ENCODE data around the gene RYR2. TPM values are rescaled to one million over a fixed set of nuclear protein-coding genes. Genes with fewer than 3 reads are reported as not detected.

The RYR2 gene
- total and polyA plus RNA-seq, 11 donors = 77.7 to 1,319 (median 805) TPM

DNA sequence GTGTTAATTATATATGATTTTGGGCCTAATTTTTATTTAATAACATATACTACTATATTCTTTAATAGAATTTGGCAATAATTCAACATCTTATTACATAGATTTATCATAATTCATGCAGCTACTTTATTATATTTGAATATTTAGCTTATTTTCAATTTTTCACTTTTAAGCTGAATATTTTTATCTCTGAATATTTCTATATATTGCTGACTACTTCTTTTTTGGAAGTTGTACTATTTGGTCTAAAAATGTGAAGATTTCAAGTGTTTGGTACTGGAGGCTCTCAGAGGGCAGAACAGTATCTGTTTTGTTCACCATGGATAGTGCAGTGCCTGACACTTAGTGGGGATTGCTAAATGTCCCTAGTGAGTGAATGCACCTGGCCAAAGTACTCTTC is 389.5 kb downstream of the RYR2 start:
- Histone ChIP-seq H3K4me3 (no peak overlapping the region), H3K27ac (no peak overlapping the region), H3K27me3 (no peaks in the 10 kb centered on the region), H3K4me1 (no peaks in the 10 kb centered on the region), H3K9me3 (no peaks in the 10 kb centered on the region), H3K36me3 (peaks cover 0 to 54% (median 0%) of the 10 kb centered on the region in 9 donors)
- TF ChIP-seq, protein P1, sequence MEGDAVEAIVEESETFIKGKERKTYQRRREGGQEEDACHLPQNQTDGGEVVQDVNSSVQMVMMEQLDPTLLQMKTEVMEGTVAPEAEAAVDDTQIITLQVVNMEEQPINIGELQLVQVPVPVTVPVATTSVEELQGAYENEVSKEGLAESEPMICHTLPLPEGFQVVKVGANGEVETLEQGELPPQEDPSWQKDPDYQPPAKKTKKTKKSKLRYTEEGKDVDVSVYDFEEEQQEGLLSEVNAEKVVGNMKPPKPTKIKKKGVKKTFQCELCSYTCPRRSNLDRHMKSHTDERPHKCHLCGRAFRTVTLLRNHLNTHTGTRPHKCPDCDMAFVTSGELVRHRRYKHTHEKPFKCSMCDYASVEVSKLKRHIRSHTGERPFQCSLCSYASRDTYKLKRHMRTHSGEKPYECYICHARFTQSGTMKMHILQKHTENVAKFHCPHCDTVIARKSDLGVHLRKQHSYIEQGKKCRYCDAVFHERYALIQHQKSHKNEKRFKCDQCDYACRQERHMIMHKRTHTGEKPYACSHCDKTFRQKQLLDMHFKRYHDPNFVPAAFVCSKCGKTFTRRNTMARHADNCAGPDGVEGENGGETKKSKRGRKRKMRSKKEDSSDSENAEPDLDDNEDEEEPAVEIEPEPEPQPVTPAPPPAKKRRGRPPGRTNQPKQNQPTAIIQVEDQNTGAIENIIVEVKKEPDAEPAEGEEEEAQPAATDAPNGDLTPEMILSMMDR (IDR thresholded peaks at IDR 0.05) = no peak
- TF ChIP-seq POLR2A (IDR thresholded peaks at IDR 0.05) = no peak
- ATAC-seq (no peak), DNase-seq (no peak)
- intact Hi-C loops (cut with DNase I) = no loop called here

DNA sequence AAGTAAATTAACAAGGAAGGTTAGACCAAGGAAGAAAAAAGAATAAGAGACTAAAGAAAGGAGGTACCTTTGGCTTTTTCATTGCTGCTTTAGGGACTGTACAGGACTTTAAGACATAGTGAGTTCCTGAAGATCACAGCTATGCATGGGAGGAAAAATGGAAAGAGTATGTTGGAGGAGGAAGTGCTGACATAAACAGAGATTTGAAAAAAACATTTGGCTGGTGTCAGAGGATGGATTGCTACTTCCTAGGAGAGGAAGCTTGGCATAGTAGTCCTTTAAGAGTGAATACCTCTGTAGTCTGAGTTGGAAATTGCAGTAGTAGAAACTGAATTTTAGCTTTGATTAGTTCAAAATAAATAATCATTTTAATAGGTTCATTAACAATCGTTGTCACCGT is 398.4 kb downstream of the RYR2 start:
- Histone ChIP-seq H3K4me1 (peaks cover 0 to 54% (median 6%) of the 10 kb centered on the region in 12 donors), H3K27me3 (no peaks in the 10 kb centered on the region), H3K27ac (peak overlapping the region in 1 of 12 donors; percentile 10), H3K4me3 (no peak overlapping the region), H3K36me3 (peaks cover 0 to 36% (median 0%) of the 10 kb centered on the region in 9 donors), H3K9me3 (no peaks in the 10 kb centered on the region)
- ATAC-seq = no peak
- no peak for DNase-seq
- intact Hi-C loops (cut with DNase I) = no loop called here
- WGBS, 4 donors = 41 to 89% (median 52%) methylated on average over 2 of the region's 2 CpGs
- TF ChIP-seq, protein P1 (IDR thresholded peaks at IDR 0.05) = no peak
- TF ChIP-seq POLR2A (IDR thresholded peaks at IDR 0.05) = no peak

DNA sequence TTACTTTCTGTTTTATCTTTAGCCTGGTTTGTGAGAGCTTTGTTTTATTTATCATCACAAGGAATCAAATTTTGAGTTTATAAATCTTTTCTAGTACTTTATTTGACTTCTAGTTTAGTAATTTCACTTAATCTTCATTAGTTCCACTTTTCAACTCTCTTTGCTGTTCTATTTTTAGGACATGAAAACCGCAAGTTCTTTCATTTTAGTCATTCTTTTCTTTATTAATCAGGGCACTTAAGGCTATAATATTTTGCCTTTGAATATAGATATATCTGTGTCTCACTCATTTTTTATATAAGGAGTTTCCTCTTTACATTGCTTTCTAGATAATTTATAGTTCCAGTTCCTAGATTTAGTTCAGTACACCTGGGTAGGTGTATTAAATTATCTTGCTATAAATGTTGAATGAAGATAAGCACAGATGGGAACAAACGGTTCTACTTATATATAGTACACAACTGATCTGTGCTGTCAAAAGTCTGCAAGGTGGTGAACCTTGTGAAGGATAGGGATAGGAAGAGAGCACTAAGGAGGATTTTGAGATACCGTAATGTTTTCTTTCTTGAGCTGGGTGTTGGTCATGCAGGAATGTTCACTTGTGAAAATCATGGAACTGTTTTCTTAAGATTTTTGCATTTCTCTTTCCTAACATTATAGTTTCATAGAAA is 402.3 kb downstream of the RYR2 start:
- 46 to 52% (median 50%) methylated on average over 3 of the region's 3 CpGs for WGBS, 4 donors
- Histone ChIP-seq H3K27me3 (no peaks in the 10 kb centered on the region), H3K36me3 (peaks cover 0 to 64% (median 0%) of the 10 kb centered on the region in 9 donors), H3K4me3 (no peak overlapping the region), H3K27ac (peak overlapping the region in 2 of 12 donors; percentile 7 to 15), H3K9me3 (no peaks in the 10 kb centered on the region), H3K4me1 (peaks cover 0 to 33% (median 3%) of the 10 kb centered on the region in 12 donors)
- ATAC-seq (peak in 1 of 4 donors; percentile 33), DNase-seq (no peak)
- no peak for TF ChIP-seq POLR2A (IDR thresholded peaks at IDR 0.05)
- TF ChIP-seq, protein P1 (IDR thresholded peaks at IDR 0.05) = no peak
- intact Hi-C loops (cut with DNase I) = no loop called here

DNA sequence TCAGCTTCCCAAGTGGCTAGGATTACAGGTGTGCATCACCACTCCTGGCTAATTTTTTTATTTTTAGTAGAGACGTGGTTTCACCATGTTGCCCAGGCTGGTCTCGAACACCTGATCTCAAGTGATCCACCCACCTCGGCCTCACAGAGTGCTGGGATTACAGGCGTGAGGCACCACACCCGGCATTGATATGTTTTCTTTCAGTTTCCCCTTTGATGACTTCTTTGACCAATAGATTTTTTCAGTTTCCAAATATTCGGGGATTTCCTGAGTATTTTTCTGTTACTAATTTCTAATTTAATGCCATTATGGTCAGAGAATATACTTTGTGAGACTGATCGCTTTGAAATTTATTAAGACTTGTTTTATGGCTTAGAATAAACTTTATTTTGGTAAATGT is 406.1 kb downstream of the RYR2 start:
- TF ChIP-seq, protein P1 (IDR thresholded peaks at IDR 0.05) = no peak
- no peak for TF ChIP-seq POLR2A (IDR thresholded peaks at IDR 0.05)
- 77 to 86% (median 81%) methylated on average over 7 of the region's 7 CpGs for WGBS, 4 donors
- DNase-seq (no peak), ATAC-seq (no peak)
- intact Hi-C loops (cut with DNase I) = no loop called here
- H3K4me3 ChIP-seq = no peak overlapping the region
- peaks cover 0 to 15% (median 0%) of the 10 kb centered on the region in 12 donors for H3K4me1 ChIP-seq
- peaks cover 0 to 42% (median 0%) of the 10 kb centered on the region in 9 donors for H3K36me3 ChIP-seq
- no peak overlapping the region for H3K27ac ChIP-seq
- no peaks in the 10 kb centered on the region for H3K9me3 ChIP-seq
- H3K27me3 ChIP-seq = no peaks in the 10 kb centered on the region

All from heart left ventricle (tissue), 16 donors.